PC-9 (cell line): ENCODE measurements around the gene PRIM1. TPM values are rescaled to one million over a fixed set of nuclear protein-coding genes. Genes with fewer than 3 reads are reported as not detected.

Experiments
- BruUV-seq: library from RNA; stranded (reverse); fragments of 400-500 nt; replicated peaks from 2 replicates; lab custom pipeline; 2021; lab: Mats Ljungman, UMichigan
- CTCF ChIA-PET: fragments of 300-600 bp; sonication (Branson Sonifier 250); formaldehyde crosslinking; loops from one replicate; lab custom pipeline; 2022; ENCODE audit warnings: antibody characterized with exemption; lab: Charles Lee
- POLR2A ChIA-PET: fragments of 300-600 bp; sonication (Branson Sonifier 250); formaldehyde crosslinking; loops from one replicate; lab custom pipeline; 2022; ENCODE audit warnings: antibody characterized with exemption; ENCODE audit not compliant: unreplicated experiment; lab: Charles Lee
- DNase-seq, 2 experiments: peaks; one replicate each; pipeline versions ENCODE4 v3.0.0 to v3.0.0-alpha.2; 2015 to 2022; ENCODE audit warnings: mixed read lengths in 1 of 2
- H2AFZ ChIP-seq: fragments of 200-600 bp; sonication (generic); 2 replicates; pipeline ENCODE4 v1.8.1; 2017; ENCODE audit warnings: antibody characterized with exemption
- H3F3A ChIP-seq: fragments of 200-600 bp; sonication (generic); 2 replicates; pipeline ENCODE4 v1.8.1; 2017; ENCODE audit warnings: antibody characterized with exemption, mild to moderate bottlenecking, low read depth; ENCODE audit not compliant: insufficient read depth
- H3K27ac ChIP-seq: fragments of 200-600 bp; sonication (generic); 2 replicates; pipeline ENCODE4 v1.6.1; 2016; ENCODE audit warnings: mixed run types
- H3K27me3 ChIP-seq: fragments of 200-600 bp; sonication (generic); 2 replicates; pipeline ENCODE4 v1.6.1; 2016; ENCODE audit warnings: low read depth, mixed run types; ENCODE audit not compliant: insufficient read depth
- H3K36me3 ChIP-seq: fragments of 200-600 bp; sonication (generic); 2 replicates; pipeline ENCODE4 v1.6.1; 2016; ENCODE audit warnings: low read depth, mixed run types
- H3K4me1 ChIP-seq: fragments of 200-600 bp; sonication (generic); replicated peaks from 2 replicates; pipeline ENCODE4 v1.6.1; 2016; ENCODE audit warnings: mixed run types; ENCODE audit not compliant: insufficient read depth
- H3K4me2 ChIP-seq: fragments of 200-600 bp; sonication (generic); 2 replicates; pipeline ENCODE4 v1.6.1; 2017; ENCODE audit warnings: mixed run types
- H3K4me3 ChIP-seq: fragments of 200-600 bp; sonication (generic); 2 replicates; pipeline ENCODE4 v1.6.1; 2016; ENCODE audit warnings: mixed run types
- H3K79me2 ChIP-seq: fragments of 200-600 bp; sonication (generic); 2 replicates; pipeline ENCODE4 v1.6.1; 2017; ENCODE audit warnings: low read depth, mixed run types
- H3K9me2 ChIP-seq: fragments of 200-600 bp; sonication (generic); 2 replicates; pipeline ENCODE4 v1.8.1; 2017; ENCODE audit warnings: mild to moderate bottlenecking; ENCODE audit not compliant: insufficient read depth
- H3K9me3 ChIP-seq: fragments of 200-600 bp; sonication (generic); 2 replicates; pipeline ENCODE4 v1.8.1; 2016; ENCODE audit warnings: low read depth; ENCODE audit not compliant: insufficient read depth
- H4K20me1 ChIP-seq: fragments of 200-600 bp; sonication (generic); 2 replicates; pipeline ENCODE4 v1.8.1; 2017; ENCODE audit not compliant: insufficient read depth
- EZH2 ChIP-seq: fragments of 200-600 bp; sonication (generic); IDR thresholded peaks from 2 replicates; pipeline ENCODE4 v1.8.0; 2017; ENCODE audit warnings: antibody characterized with exemption, low read depth
- intact Hi-C: fragments of 100-400 bp; cut with micrococcal nuclease; formaldehyde crosslinking; loops from one replicate; pipeline ENCODE4 v1.10.0; 2022; ENCODE audit not compliant: unreplicated experiment
- total RNA-seq: library from RNA; stranded (reverse); gene quantifications from 2 replicates; pipeline ENCODE4 v1.2.3, GENCODE V29; 2021
- TF ChIP-seq, protein P1 (sequence below): fragments of 200-600 bp; sonication (generic); conservative IDR thresholded peaks from 2 replicates; pipeline ENCODE4 v1.6.1; 2017; ENCODE audit warnings: mixed run types, antibody characterized with exemption, mild to moderate bottlenecking, moderate library complexity

The PRIM1 gene
- total RNA-seq, 1 experiment from 2014 or later: 35.8 TPM

- H3K4me3 ChIP-seq: no peak overlapping the region
- peaks cover 50% of the 10 kb centered on the region for H3K4me1 ChIP-seq
- intact Hi-C loops: no loop called here
- BruUV-seq: no TSS peak
- H2AFZ ChIP-seq: no peak overlapping the region
- CTCF ChIA-PET: interaction anchor here (0.5 kb wide), 1 partner anchor 8 kb away, joined by 4 read pairs; no protein-coding TSS in a partner anchor
- peaks cover 85% of the 10 kb centered on the region for H4K20me1 ChIP-seq
- H3F3A ChIP-seq: peaks cover 82% of the 10 kb centered on the region
- no peaks in the 10 kb centered on the region for H3K9me3 ChIP-seq
- H3K4me2 ChIP-seq: no peak overlapping the region
- peaks cover 85% of the 10 kb centered on the region for H3K79me2 ChIP-seq
- H3K27me3 ChIP-seq: no peaks in the 10 kb centered on the region
- TF ChIP-seq, protein P1, sequence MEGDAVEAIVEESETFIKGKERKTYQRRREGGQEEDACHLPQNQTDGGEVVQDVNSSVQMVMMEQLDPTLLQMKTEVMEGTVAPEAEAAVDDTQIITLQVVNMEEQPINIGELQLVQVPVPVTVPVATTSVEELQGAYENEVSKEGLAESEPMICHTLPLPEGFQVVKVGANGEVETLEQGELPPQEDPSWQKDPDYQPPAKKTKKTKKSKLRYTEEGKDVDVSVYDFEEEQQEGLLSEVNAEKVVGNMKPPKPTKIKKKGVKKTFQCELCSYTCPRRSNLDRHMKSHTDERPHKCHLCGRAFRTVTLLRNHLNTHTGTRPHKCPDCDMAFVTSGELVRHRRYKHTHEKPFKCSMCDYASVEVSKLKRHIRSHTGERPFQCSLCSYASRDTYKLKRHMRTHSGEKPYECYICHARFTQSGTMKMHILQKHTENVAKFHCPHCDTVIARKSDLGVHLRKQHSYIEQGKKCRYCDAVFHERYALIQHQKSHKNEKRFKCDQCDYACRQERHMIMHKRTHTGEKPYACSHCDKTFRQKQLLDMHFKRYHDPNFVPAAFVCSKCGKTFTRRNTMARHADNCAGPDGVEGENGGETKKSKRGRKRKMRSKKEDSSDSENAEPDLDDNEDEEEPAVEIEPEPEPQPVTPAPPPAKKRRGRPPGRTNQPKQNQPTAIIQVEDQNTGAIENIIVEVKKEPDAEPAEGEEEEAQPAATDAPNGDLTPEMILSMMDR: no peak
- no peak for TF ChIP-seq EZH2
- H3K36me3 ChIP-seq: peaks cover 69% of the 10 kb centered on the region
- POLR2A ChIA-PET: interaction anchor here (0.5 to 0.8 kb wide), 3 partner anchors 46 to 84 kb away, joined by 5 to 31 read pairs (median 23); no protein-coding TSS in a partner anchor
- H3K27ac ChIP-seq: no peak overlapping the region
- no peak for DNase-seq
- no peaks in the 10 kb centered on the region for H3K9me2 ChIP-seq
Observed at GRCh38 chr12:56719056-56719455, 33.1 kb downstream of the PRIM1 start.

GRCh38 chr12:56718636-56719035 is 33.5 kb downstream of the PRIM1 start:
- no peak for DNase-seq
- intact Hi-C loops: no loop called here
- TF ChIP-seq EZH2: no peak
- TF ChIP-seq, protein P1: no peak
- Histone ChIP-seq H3K4me1 (peaks cover 50% of the 10 kb centered on the region), H3K9me2 (no peaks in the 10 kb centered on the region), H3K9me3 (no peaks in the 10 kb centered on the region), H3K79me2 (peaks cover 81% of the 10 kb centered on the region), H3K27ac (no peak overlapping the region), H3K4me2 (no peak overlapping the region), H4K20me1 (peaks cover 86% of the 10 kb centered on the region), H3F3A (peaks cover 82% of the 10 kb centered on the region), H3K4me3 (no peak overlapping the region), H3K27me3 (no peaks in the 10 kb centered on the region), H2AFZ (no peak overlapping the region), H3K36me3 (peaks cover 69% of the 10 kb centered on the region)
- BruUV-seq: no TSS peak
- ChIA-PET CTCF (interaction anchor here (0.5 to 0.6 kb wide), 2 partner anchors 8 to 355 kb away, joined by 3 to 4 read pairs; no protein-coding TSS in a partner anchor), POLR2A (interaction anchor here (0.5 to 0.8 kb wide), 4 partner anchors 29 to 83 kb away, joined by 3 to 31 read pairs (median 14); no protein-coding TSS in a partner anchor)

GRCh38 chr12:56718149-56718548 is 34.0 kb downstream of the PRIM1 start:
- H3K9me3 ChIP-seq: no peaks in the 10 kb centered on the region
- no peak overlapping the region for H3K27ac ChIP-seq
- no TSS peak for BruUV-seq
- H3K4me2 ChIP-seq: no peak overlapping the region
- no peak for DNase-seq
- peaks cover 86% of the 10 kb centered on the region for H4K20me1 ChIP-seq
- no peak overlapping the region for H2AFZ ChIP-seq
- intact Hi-C loops: no loop called here
- H3K27me3 ChIP-seq: no peaks in the 10 kb centered on the region
- ChIA-PET POLR2A (interaction anchor here (0.6 to 0.8 kb wide), 3 partner anchors 29 to 83 kb away, joined by 3 to 31 read pairs (median 23); no protein-coding TSS in a partner anchor), CTCF (interaction anchor here (0.6 kb wide), 1 partner anchor 356 kb away, joined by 3 read pairs; no protein-coding TSS in a partner anchor)
- TF ChIP-seq, protein P1: no peak
- no peak for TF ChIP-seq EZH2
- H3F3A ChIP-seq: peaks cover 82% of the 10 kb centered on the region
- no peaks in the 10 kb centered on the region for H3K9me2 ChIP-seq
- peaks cover 76% of the 10 kb centered on the region for H3K79me2 ChIP-seq
- peaks cover 69% of the 10 kb centered on the region for H3K36me3 ChIP-seq
- peaks cover 46% of the 10 kb centered on the region for H3K4me1 ChIP-seq
- H3K4me3 ChIP-seq: no peak overlapping the region
